Measurements from ENCODE around the gene PPP1R12B.
"Not testable (repeated sequence)": the region's sequence is repeated elsewhere in the genome, so short reads cannot be mapped to it uniquely, and the experiment has no call there.

Gene PPP1R12B

DNA sequence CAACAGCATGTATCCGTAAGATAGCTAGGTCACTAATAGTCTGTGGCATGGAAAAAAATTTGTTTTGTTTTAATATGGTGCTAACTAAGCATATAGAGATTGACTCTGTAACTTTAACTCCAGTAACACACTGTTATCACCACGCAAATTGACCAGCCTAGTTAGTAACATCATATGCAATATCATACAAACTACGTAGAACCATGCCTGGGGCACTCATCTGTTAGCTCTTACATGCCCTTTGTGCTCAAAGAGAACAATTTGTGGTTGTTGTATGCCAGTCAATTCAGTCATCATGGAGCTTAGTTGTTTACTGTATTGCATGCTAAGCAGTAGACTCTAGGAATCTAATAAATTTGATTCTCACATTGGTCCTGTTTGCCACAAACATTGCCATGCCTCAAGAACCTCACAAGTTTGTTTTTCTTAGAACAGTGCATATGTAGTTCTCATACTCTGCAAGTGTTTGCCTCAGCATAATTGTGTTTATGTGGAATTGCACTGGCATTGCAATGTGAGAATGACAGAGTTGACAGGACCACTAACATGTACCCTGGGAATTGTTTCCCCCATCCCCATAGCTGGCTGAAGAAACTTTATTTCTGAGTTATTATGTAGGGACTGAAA lies 179.7 kb downstream of the PPP1R12B start:
- H3K4me3 ChIP-seq (ENCODE audit: low read depth, low read length); POLR2A ChIA-PET; CTCF ChIA-PET; H3K4me1 ChIP-seq (ENCODE audit: control insufficient read depth, insufficient read depth, low read length); H3K9me3 ChIP-seq (ENCODE audit: control insufficient read depth, insufficient read depth, low read depth, low read length); H3K27ac ChIP-seq (ENCODE audit: extremely low read depth, low read depth, low read length); H3K36me3 ChIP-seq (ENCODE audit: control insufficient read depth in 2 of 2, insufficient read depth in 1 of 2, low read length in 2 of 2): not testable (repeated sequence)

DNA sequence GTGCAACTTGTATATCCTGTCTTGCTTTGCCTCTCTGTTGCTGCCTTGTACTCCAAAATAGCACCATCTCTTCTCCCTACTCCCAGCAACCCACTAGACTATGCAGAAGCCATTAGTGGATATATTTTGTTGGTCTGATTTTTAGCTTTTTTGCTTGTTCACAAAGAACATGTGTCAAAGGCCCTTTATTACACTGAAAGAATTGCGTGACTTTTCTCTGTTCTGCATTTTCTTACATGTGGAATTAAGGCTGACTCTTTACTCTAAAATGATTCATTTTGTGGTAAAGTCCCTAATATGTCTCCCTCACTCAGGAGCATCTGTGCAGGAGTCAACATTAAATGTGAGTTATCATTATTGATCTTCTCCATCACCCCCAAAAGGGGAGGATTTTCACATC lies 182.2 kb downstream of the PPP1R12B start:
- H3K4me1 ChIP-seq (ENCODE audit: control insufficient read depth, insufficient read depth, low read length); POLR2A ChIA-PET; H3K36me3 ChIP-seq (ENCODE audit: control insufficient read depth in 2 of 2, insufficient read depth in 1 of 2, low read length in 2 of 2); H3K27ac ChIP-seq (ENCODE audit: extremely low read depth, low read depth, low read length); H3K4me3 ChIP-seq (ENCODE audit: low read depth, low read length); H3K9me3 ChIP-seq (ENCODE audit: control insufficient read depth, insufficient read depth, low read depth, low read length): not testable (repeated sequence)
- CTCF ChIA-PET, result interaction anchor here (1.2 kb wide), 1 partner anchor 41 kb away, joined by 3 read pairs; no protein-coding TSS in a partner anchor

DNA sequence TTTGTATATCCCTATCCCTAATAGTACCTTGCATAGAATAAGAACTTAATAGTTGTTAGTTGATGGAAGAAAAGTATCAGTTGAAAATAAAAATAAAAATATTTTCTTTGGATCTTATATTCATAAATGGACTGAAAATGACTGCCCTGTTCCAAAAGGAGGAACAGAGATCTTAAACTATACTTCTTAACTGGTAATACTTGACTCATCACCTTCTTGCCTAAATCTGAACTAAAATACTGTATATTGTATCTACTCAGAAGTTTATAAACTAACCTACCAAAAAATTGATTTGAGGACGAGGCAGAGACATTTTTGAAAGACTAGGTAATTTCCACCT lies 182.9 kb downstream of the PPP1R12B start:
- ChIA-PET CTCF (no interaction called here), POLR2A (no interaction called here)
- Histone ChIP-seq H3K4me1 (ENCODE audit: control insufficient read depth, insufficient read depth, low read length) (no peaks in the 10 kb centered on the region), H3K9me3 (ENCODE audit: control insufficient read depth, insufficient read depth, low read depth, low read length) (no peaks in the 10 kb centered on the region), H3K36me3 (ENCODE audit: control insufficient read depth in 2 of 2, insufficient read depth in 1 of 2, low read length in 2 of 2) (no peaks in the 10 kb centered on the region), H3K27ac (ENCODE audit: extremely low read depth, low read depth, low read length) (no peak overlapping the region), H3K4me3 (ENCODE audit: low read depth, low read length) (no peak overlapping the region)
- TF ChIP-seq ZNF350 (tag by site-specific recombination; IDR thresholded peaks at IDR 0.05) (no peak), ZNF221 (tag by site-specific recombination; IDR thresholded peaks at IDR 0.05; ENCODE audit: borderline replicate concordance) (no peak)

DNA sequence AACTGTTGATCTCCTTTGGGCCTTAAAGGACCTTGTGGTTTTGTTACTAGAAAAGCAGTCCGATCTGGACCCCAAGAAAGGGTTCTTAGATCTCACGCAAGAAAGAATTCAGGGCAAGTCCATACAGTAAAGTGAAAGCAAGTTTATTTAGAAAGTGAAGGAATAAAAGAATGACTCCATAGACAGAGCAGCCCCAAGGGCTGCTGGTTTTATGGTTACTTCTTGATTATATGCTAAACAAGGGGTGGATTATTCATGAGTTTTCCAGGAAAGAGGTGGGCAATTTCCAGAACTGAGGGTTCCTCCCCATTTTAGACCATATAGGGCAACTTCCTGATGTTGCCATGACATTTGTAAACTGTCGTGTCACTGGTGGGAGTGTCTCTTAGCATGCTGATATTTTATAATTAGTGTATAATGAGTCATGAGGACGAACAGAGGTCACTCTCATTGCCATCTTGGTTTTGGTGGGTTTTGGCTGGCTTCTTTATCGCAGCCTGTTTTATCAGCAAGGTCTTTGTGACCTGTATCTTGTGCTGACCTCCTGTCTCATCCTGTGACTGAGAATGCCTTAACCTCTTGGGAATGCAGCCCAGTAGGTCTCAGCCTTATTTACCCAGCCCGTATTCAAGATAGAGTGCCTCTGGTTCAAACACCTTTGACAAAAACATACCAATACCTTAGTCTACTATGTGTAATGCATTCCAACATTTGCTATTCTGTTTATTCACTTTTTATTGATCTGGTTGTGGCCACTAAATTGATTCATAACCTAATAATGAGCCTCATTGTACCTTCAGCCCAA lies 183.5 kb downstream of the PPP1R12B start:
- H3K4me1 ChIP-seq (ENCODE audit: control insufficient read depth, insufficient read depth, low read length); H3K36me3 ChIP-seq (ENCODE audit: control insufficient read depth in 2 of 2, insufficient read depth in 1 of 2, low read length in 2 of 2); POLR2A ChIA-PET; H3K9me3 ChIP-seq (ENCODE audit: control insufficient read depth, insufficient read depth, low read depth, low read length); H3K4me3 ChIP-seq (ENCODE audit: low read depth, low read length); CTCF ChIA-PET; H3K27ac ChIP-seq (ENCODE audit: extremely low read depth, low read depth, low read length): not testable (repeated sequence)
- 0 out of 2 replicates have a peak, but pooled peaks have one; percentile 17 for TF ChIP-seq SCRT2 (tag by site-specific recombination; IDR thresholded peaks at IDR 0.05)

- H3K9me3 ChIP-seq (ENCODE audit: control insufficient read depth, insufficient read depth, low read depth, low read length); H3K4me1 ChIP-seq (ENCODE audit: control insufficient read depth, insufficient read depth, low read length); H3K36me3 ChIP-seq (ENCODE audit: control insufficient read depth in 2 of 2, insufficient read depth in 1 of 2, low read length in 2 of 2); H3K27ac ChIP-seq (ENCODE audit: extremely low read depth, low read depth, low read length); POLR2A ChIA-PET; H3K4me3 ChIP-seq (ENCODE audit: low read depth, low read length): not testable (repeated sequence)
- TF ChIP-seq PRDM10 (tag by site-specific recombination; IDR thresholded peaks at IDR 0.05), result peak; percentile 83
- TF ChIP-seq MZF1 (tag by site-specific recombination; IDR thresholded peaks at IDR 0.05; ENCODE audit: borderline replicate concordance), result peak; percentile 77; the same call in 1 of the 2 replicates
- CTCF ChIA-PET, result interaction anchor here (0.5 kb wide), 1 partner anchor 355 kb away, joined by 4 read pairs; no protein-coding TSS in a partner anchor
Observed at GRCh38 chr1:202539166-202539574, 190.7 kb downstream of the PPP1R12B start.

- H3K9me3 ChIP-seq (ENCODE audit: control insufficient read depth, insufficient read depth, low read depth, low read length); POLR2A ChIA-PET; H3K4me1 ChIP-seq (ENCODE audit: control insufficient read depth, insufficient read depth, low read length); H3K36me3 ChIP-seq (ENCODE audit: control insufficient read depth in 2 of 2, insufficient read depth in 1 of 2, low read length in 2 of 2); H3K27ac ChIP-seq (ENCODE audit: extremely low read depth, low read depth, low read length); H3K4me3 ChIP-seq (ENCODE audit: low read depth, low read length): not testable (repeated sequence)
- CTCF ChIA-PET, result interaction anchor here (1.2 kb wide), 1 partner anchor 121 kb away, joined by 3 read pairs; no protein-coding TSS in a partner anchor
- TF ChIP-seq PRDM10 (tag by site-specific recombination; IDR thresholded peaks at IDR 0.05), result 0 out of 2 replicates have a peak, but pooled peaks have one; percentile 5
Observed at GRCh38 chr1:202539583-202539982, 191.1 kb downstream of the PPP1R12B start.
